ENCODE data around the gene MRPS14. TPM values are rescaled to one million over a fixed set of nuclear protein-coding genes. Genes with fewer than 3 reads are reported as not detected.

The MRPS14 gene

DNA sequence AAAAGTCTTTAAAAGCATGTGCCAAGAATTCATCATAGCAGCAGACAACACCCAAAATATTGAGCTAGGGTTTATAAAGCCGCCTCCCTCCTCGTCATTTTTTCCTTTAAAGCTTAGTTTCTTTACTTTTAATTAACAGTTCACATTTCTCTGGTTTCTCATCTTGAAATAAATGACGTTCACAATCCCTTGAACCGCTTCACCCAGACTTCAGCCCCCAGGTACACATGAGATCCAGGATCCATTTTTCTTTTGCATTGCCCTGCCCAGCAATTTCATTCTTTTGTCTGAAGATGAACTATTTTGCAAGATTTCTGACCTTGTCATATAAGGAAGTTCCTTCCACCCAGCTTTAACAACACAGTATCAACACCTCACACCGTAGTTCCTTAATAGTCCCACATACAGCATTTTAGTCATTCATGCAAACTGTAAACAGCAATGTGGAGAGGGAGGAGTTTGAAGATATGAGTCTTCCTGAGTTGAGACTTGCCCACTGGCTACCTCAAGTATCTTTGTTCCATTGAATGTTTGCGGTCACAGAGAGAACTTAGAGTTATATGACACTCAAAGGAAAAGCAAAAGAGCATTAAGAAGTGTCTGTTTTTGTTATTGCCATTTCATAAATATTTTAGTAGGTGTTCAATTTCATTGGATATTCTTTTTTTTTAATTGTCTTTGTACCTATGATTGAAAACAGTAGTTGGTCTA, 58.8 kb downstream of the MRPS14 start:
- no peak overlapping the region for H3K4me2 ChIP-seq (ENCODE audit: insufficient read depth, low read length, poor library complexity, severe bottlenecking)
- no peak overlapping the region for H3K4me3 ChIP-seq (ENCODE audit: low read length in 2 of 2)
- no peak overlapping the region for H3K27ac ChIP-seq (replicated peaks; ENCODE audit: low read length)

DNA sequence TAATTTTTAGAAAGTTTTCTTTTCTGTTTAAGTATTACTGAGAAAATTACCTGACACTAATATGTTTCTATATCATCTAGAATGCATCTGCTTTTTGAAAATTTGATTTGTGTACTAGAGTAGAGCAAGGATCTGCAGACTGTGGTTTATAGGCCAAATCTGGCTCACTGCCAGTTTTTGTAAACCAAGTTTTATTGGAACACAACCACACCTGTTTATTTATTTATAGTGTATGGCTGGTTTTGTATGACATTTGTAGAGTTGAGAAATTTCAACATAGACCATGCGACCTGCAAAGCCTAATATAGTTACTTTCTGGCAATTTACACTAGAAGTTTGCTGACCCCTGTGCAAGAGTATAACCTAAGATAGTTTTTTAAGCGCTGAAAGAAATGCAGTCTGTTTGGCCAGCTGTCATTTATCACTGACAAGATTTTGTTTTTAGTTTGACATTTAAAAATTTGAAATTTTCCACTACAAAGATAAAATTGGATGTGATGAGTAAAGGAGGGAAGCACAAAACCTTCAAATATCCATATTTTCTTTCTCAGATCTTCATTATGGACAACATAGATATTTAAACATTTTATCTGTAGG, 59.6 kb downstream of the MRPS14 start:
- Histone ChIP-seq H3K14ac (ENCODE audit: low read length) (no peak overlapping the region), H4K8ac (ENCODE audit: low read depth, low read length) (no peak overlapping the region), H2AFZ (ENCODE audit: low read length) (no peak overlapping the region), H3K9ac (ENCODE audit: low read depth, low read length, poor library complexity) (no peak overlapping the region), H2BK5ac (ENCODE audit: low read length) (no peak overlapping the region), H2BK12ac (ENCODE audit: low read length) (no peak overlapping the region), H4K91ac (ENCODE audit: low read depth, low read length, poor library complexity) (no peak overlapping the region), H3K4me2 (ENCODE audit: insufficient read depth, low read length, poor library complexity, severe bottlenecking) (no peak overlapping the region), H3K36me3 (replicated peaks in 1 of 2; ENCODE audit: control insufficient read depth in 2 of 2, insufficient read depth in 2 of 2, low read length in 2 of 2) (no peaks in the 10 kb centered on the region), H2AK5ac (ENCODE audit: low read depth, low read length) (no peak overlapping the region), H3K27me3 (ENCODE audit: control insufficient read depth in 3 of 3, insufficient read depth in 3 of 3, low read depth in 1 of 3, low read length in 3 of 3) (no peaks in the 10 kb centered on the region), H3K23ac (ENCODE audit: low read depth, low read length, poor library complexity) (no peak overlapping the region), H2BK15ac (ENCODE audit: low read length) (no peak overlapping the region), H2BK120ac (ENCODE audit: low read depth, low read length) (no peak overlapping the region), H3K18ac (ENCODE audit: low read length) (no peak overlapping the region), H3K4me1 (ENCODE audit: control insufficient read depth in 2 of 2, insufficient read depth in 1 of 2, low read depth in 1 of 2, low read length in 2 of 2) (peaks cover 0 to 4% of the 10 kb centered on the region in 2 donors), H3K79me1 (ENCODE audit: low read depth, low read length) (no peaks in the 10 kb centered on the region), H3K4ac (ENCODE audit: low read length) (no peak overlapping the region), H3K9me3 (replicated peaks in 1 of 2; ENCODE audit: control insufficient read depth in 2 of 2, insufficient read depth in 1 of 2, low read depth in 1 of 2, low read length in 2 of 2) (no peaks in the 10 kb centered on the region), H3K27ac (replicated peaks; ENCODE audit: low read length) (no peak overlapping the region), H3K4me3 (ENCODE audit: low read length in 2 of 2) (no peak overlapping the region)
- no CpG with 5 or more reads among the region's 2 CpGs for WGBS, 2 donors (ENCODE audit: extremely low coverage in 2 of 2, insufficient read length in 2 of 2, insufficient replicate concordance in 1 of 2)
- DNase-seq (ENCODE audit: low spot score), result no peak

More for the DNA sequence above, 58.8 kb downstream of the MRPS14 start:
- no peak overlapping the region for H3K9ac ChIP-seq (ENCODE audit: low read depth, low read length, poor library complexity)
- no peak overlapping the region for H3K14ac ChIP-seq (ENCODE audit: low read length)
- H3K4me1 ChIP-seq (ENCODE audit: control insufficient read depth in 2 of 2, insufficient read depth in 1 of 2, low read depth in 1 of 2, low read length in 2 of 2), result peaks cover 2 to 4% of the 10 kb centered on the region in 2 donors
- H2BK120ac ChIP-seq (ENCODE audit: low read depth, low read length), result no peak overlapping the region
- WGBS, 2 donors (ENCODE audit: extremely low coverage in 2 of 2, insufficient read length in 2 of 2, insufficient replicate concordance in 1 of 2), result no CpG with 5 or more reads among the region's 6 CpGs
- no peak overlapping the region for H2BK5ac ChIP-seq (ENCODE audit: low read length)
- no peak overlapping the region for H2BK12ac ChIP-seq (ENCODE audit: low read length)
- no peaks in the 10 kb centered on the region for H3K9me3 ChIP-seq (replicated peaks in 1 of 2; ENCODE audit: control insufficient read depth in 2 of 2, insufficient read depth in 1 of 2, low read depth in 1 of 2, low read length in 2 of 2)
- no peak overlapping the region for H2AFZ ChIP-seq (ENCODE audit: low read length)
- no peak overlapping the region for H2AK5ac ChIP-seq (ENCODE audit: low read depth, low read length)
- H3K23ac ChIP-seq (ENCODE audit: low read depth, low read length, poor library complexity), result no peak overlapping the region
- no peak overlapping the region for H4K8ac ChIP-seq (ENCODE audit: low read depth, low read length)
- no peak overlapping the region for H3K4ac ChIP-seq (ENCODE audit: low read length)
- H3K79me1 ChIP-seq (ENCODE audit: low read depth, low read length), result no peaks in the 10 kb centered on the region
- no peak overlapping the region for H2BK15ac ChIP-seq (ENCODE audit: low read length)
- no peaks in the 10 kb centered on the region for H3K27me3 ChIP-seq (ENCODE audit: control insufficient read depth in 3 of 3, insufficient read depth in 3 of 3, low read depth in 1 of 3, low read length in 3 of 3)
- H3K18ac ChIP-seq (ENCODE audit: low read length), result no peak overlapping the region
- no peak overlapping the region for H4K91ac ChIP-seq (ENCODE audit: low read depth, low read length, poor library complexity)
- no peaks in the 10 kb centered on the region for H3K36me3 ChIP-seq (replicated peaks in 1 of 2; ENCODE audit: control insufficient read depth in 2 of 2, insufficient read depth in 2 of 2, low read length in 2 of 2)
- no peak for DNase-seq (ENCODE audit: low spot score)

Small RNA genes lying within 50 kb of the gene (small RNA-seq; reads per million reads assigned to genes)
- gene RF00019 (ENCODE audit: insufficient read depth) (not detected), gene RNU6-307P (ENCODE audit: insufficient read depth) (not detected)
